Measurements from ENCODE around the gene MYO1B. TPM values are rescaled to one million over a fixed set of nuclear protein-coding genes. Genes with fewer than 3 reads are reported as not detected.

The MYO1B gene
- total RNA-seq, 1 experiment from 2014 or later, result 93.0 TPM

GRCh38 chr2:191295088-191295487, 49.9 kb downstream of the MYO1B start:
- H3K4me2 ChIP-seq (ENCODE audit: low read length), result no peak overlapping the region
- TF ChIP-seq CTCF (conservative IDR thresholded peaks at IDR 0.05; ENCODE audit: low read depth, low read length) (no peak), EZH2phosphoT487 (IDR thresholded peaks at IDR 0.05; ENCODE audit: borderline replicate concordance, low read length) (no peak), EZH2 (IDR thresholded peaks at IDR 0.05; ENCODE audit: low read length, unreplicated experiment) (no peak)
- no peaks in the 10 kb centered on the region for H3F3A ChIP-seq (ENCODE audit: low read length, unreplicated experiment)
- POLR2A ChIA-PET (ENCODE audit: unreplicated experiment), result no interaction called here
- peaks cover 6% of the 10 kb centered on the region; the same call in 1 of the 2 replicates for H3K36me3 ChIP-seq (ENCODE audit: low read depth, low read length)
- H3K9me2 ChIP-seq (replicated peaks; ENCODE audit: low read length), result no peaks in the 10 kb centered on the region
- H2AFZ ChIP-seq (ENCODE audit: low read length), result no peak overlapping the region
- H3K9ac ChIP-seq (ENCODE audit: low read length), result no peak overlapping the region
- ATAC-seq, result no peak
- H3K27ac ChIP-seq (ENCODE audit: low read length), result no peak overlapping the region
- no peaks in the 10 kb centered on the region for H3K4me1 ChIP-seq (ENCODE audit: insufficient read depth, low read length)
- DNase-seq, result no peak
- no peaks in the 10 kb centered on the region for H3K9me3 ChIP-seq (ENCODE audit: low read length)
- H4K20me1 ChIP-seq (ENCODE audit: low read length), result no peaks in the 10 kb centered on the region
- H3K27me3 ChIP-seq (ENCODE audit: low read length), result no peaks in the 10 kb centered on the region
- H3K4me3 ChIP-seq (ENCODE audit: low read length), result no peak overlapping the region
- CTCF ChIA-PET, result no interaction called here
- intact Hi-C loops (cut with micrococcal nuclease), result loop anchor here (5.0 kb wide), 1 partner anchor 207 kb away; no protein-coding TSS in a partner anchor
- peaks cover 67% of the 10 kb centered on the region for H3K79me2 ChIP-seq (ENCODE audit: low read length)
- BruUV-seq (replicated peaks), result no TSS peak

- TF ChIP-seq EZH2phosphoT487 (IDR thresholded peaks at IDR 0.05; ENCODE audit: borderline replicate concordance, low read length) (no peak), EZH2 (IDR thresholded peaks at IDR 0.05; ENCODE audit: low read length, unreplicated experiment) (no peak), CTCF (conservative IDR thresholded peaks at IDR 0.05; ENCODE audit: low read depth, low read length) (no peak)
- ChIA-PET CTCF (no interaction called here), POLR2A (ENCODE audit: unreplicated experiment) (no interaction called here)
- Histone ChIP-seq H4K20me1 (ENCODE audit: low read length) (no peaks in the 10 kb centered on the region), H3K79me2 (ENCODE audit: low read length) (peaks cover 57% of the 10 kb centered on the region), H3K4me1 (ENCODE audit: insufficient read depth, low read length) (no peaks in the 10 kb centered on the region), H3K27ac (ENCODE audit: low read length) (no peak overlapping the region), H3K27me3 (ENCODE audit: low read length) (no peaks in the 10 kb centered on the region), H3K36me3 (ENCODE audit: low read depth, low read length) (peaks cover 6% of the 10 kb centered on the region; the same call in 1 of the 2 replicates), H3K4me2 (ENCODE audit: low read length) (no peak overlapping the region), H3F3A (ENCODE audit: low read length, unreplicated experiment) (no peaks in the 10 kb centered on the region), H3K9me2 (replicated peaks; ENCODE audit: low read length) (no peaks in the 10 kb centered on the region), H3K4me3 (ENCODE audit: low read length) (no peak overlapping the region), H3K9me3 (ENCODE audit: low read length) (no peaks in the 10 kb centered on the region), H3K9ac (ENCODE audit: low read length) (no peak overlapping the region), H2AFZ (ENCODE audit: low read length) (no peak overlapping the region)
- no TSS peak for BruUV-seq (replicated peaks)
- intact Hi-C loops (cut with micrococcal nuclease), result loop anchor here (5.0 kb wide), 1 partner anchor 206 kb away; no protein-coding TSS in a partner anchor
- ATAC-seq, result no peak
- DNase-seq, result no peak
Measured at GRCh38 chr2:191296083-191297006, 51.1 kb downstream of the MYO1B start.

GRCh38 chr2:191297033-191297432, 51.8 kb downstream of the MYO1B start:
- H3K27me3 ChIP-seq (ENCODE audit: low read length), result no peaks in the 10 kb centered on the region
- no peak overlapping the region for H3K4me2 ChIP-seq (ENCODE audit: low read length)
- no peak overlapping the region for H2AFZ ChIP-seq (ENCODE audit: low read length)
- H3K9ac ChIP-seq (ENCODE audit: low read length), result no peak overlapping the region
- H4K20me1 ChIP-seq (ENCODE audit: low read length), result no peaks in the 10 kb centered on the region
- no peaks in the 10 kb centered on the region for H3F3A ChIP-seq (ENCODE audit: low read length, unreplicated experiment)
- no peak overlapping the region for H3K27ac ChIP-seq (ENCODE audit: low read length)
- ChIA-PET CTCF (no interaction called here), POLR2A (ENCODE audit: unreplicated experiment) (no interaction called here)
- no peaks in the 10 kb centered on the region for H3K9me2 ChIP-seq (replicated peaks; ENCODE audit: low read length)
- H3K79me2 ChIP-seq (ENCODE audit: low read length), result peaks cover 55% of the 10 kb centered on the region
- intact Hi-C loops (cut with micrococcal nuclease), result loop anchor here (5.0 kb wide), 1 partner anchor 205 kb away; no protein-coding TSS in a partner anchor
- no peaks in the 10 kb centered on the region for H3K4me1 ChIP-seq (ENCODE audit: insufficient read depth, low read length)
- no peak for DNase-seq
- ATAC-seq, result no peak
- BruUV-seq (replicated peaks), result no TSS peak
- TF ChIP-seq EZH2phosphoT487 (IDR thresholded peaks at IDR 0.05; ENCODE audit: borderline replicate concordance, low read length), result no peak
- no peak for TF ChIP-seq EZH2 (IDR thresholded peaks at IDR 0.05; ENCODE audit: low read length, unreplicated experiment)
- no peak for TF ChIP-seq CTCF (conservative IDR thresholded peaks at IDR 0.05; ENCODE audit: low read depth, low read length)
- H3K9me3 ChIP-seq (ENCODE audit: low read length), result no peaks in the 10 kb centered on the region
- H3K4me3 ChIP-seq (ENCODE audit: low read length), result no peak overlapping the region
- H3K36me3 ChIP-seq (ENCODE audit: low read depth, low read length), result peaks cover 11% of the 10 kb centered on the region; the same call in 1 of the 2 replicates

Measured in PC-3 (cell line).